Mucosa of descending colon (tissue), 3 donors: ENCODE results near the gene SLC22A16. TPM values are rescaled to one million over a fixed set of nuclear protein-coding genes. Genes with fewer than 3 reads are reported as not detected.

Experiments
- ATAC-seq: fragments of 200-7000 bp; cut with Tn5 transposase; one replicate; pipeline ENCODE4 v1.9.1; 2020; ENCODE audit warnings: mild to moderate bottlenecking, moderate library complexity
- DNase-seq, 3 donors: peaks; one replicate each; pipeline ENCODE4 v3.0.0-alpha.2; 2020
- H3K36me3 ChIP-seq: fragments of 200-600 bp; one replicate; pipeline ENCODE4 v1.8.0; 2021; ENCODE audit warnings: low read depth, mild to moderate bottlenecking
- H3K4me1 ChIP-seq: fragments of 200-600 bp; one replicate; pipeline ENCODE4 v1.8.0; 2021; ENCODE audit warnings: low read depth, mild to moderate bottlenecking
- H3K4me3 ChIP-seq: fragments of 200-600 bp; one replicate; pipeline ENCODE4 v1.8.0; 2021; ENCODE audit warnings: mild to moderate bottlenecking
- H3K9me3 ChIP-seq: fragments of 200-600 bp; one replicate; pipeline ENCODE4 v1.8.0; 2021; ENCODE audit warnings: mild to moderate bottlenecking
- CTCF ChIP-seq: fragments of 200-600 bp; IDR thresholded peaks from one replicate; pipeline ENCODE4 v1.8.0; 2022; ENCODE audit warnings: antibody characterized with exemption, mild to moderate bottlenecking
- intact Hi-C, 2 donors: fragments of 100-400 bp; cut with DNase I in 1 of 2; cut with micrococcal nuclease in 1 of 2; formaldehyde crosslinking; loops; one replicate each; pipeline versions ENCODE4 v1.11.0 to v1.11.1; 2022; cut with DNase I, micrococcal nuclease
- total RNA-seq, 3 donors: library from RNA; stranded (reverse); fragmentation: NEBNext Ultra II Directional in 2 of 3; extraction: Animal tissue kit (Norgen Biotek cat#: 25700) in 2 of 3; gene quantifications; one replicate each; pipeline versions ENCODE4 v1.2.1 to v1.2.4, GENCODE V29; 2021 to 2023
- donor health status: DM: no; HTN: no; CAD: no; lungs with moderate emphysema.
- donor health status: DM: no; HTN: no; CAD: no.
- donor health status: DM: no; HTN: yes; CAD: no.

The SLC22A16 gene
- total RNA-seq, 3 donors from 2014 or later, result 0.16 to 0.46 TPM; not detected in 1

- H3K36me3 ChIP-seq, result no peaks in the 10 kb centered on the region
Measured at GRCh38 chr6:110399219-110400071, 77.0 kb downstream of the SLC22A16 start.

GRCh38 chr6:110398778-110399177 is 77.6 kb downstream of the SLC22A16 start:
- intact Hi-C loops, result loop anchor here (10.0 kb wide), 2 partner anchors 224 to 694 kb away; partner anchors contain the start of gene WASF1 (in 2 of the 2)
- DNase-seq, result no peak
- H3K9me3 ChIP-seq, result no peaks in the 10 kb centered on the region
- no peak for ATAC-seq
- no peak for TF ChIP-seq CTCF
- H3K4me1 ChIP-seq, result no peaks in the 10 kb centered on the region
- no peak overlapping the region for H3K4me3 ChIP-seq
- no peaks in the 10 kb centered on the region for H3K36me3 ChIP-seq

More at GRCh38 chr6:110399219-110400071, 77.0 kb downstream of the SLC22A16 start:
- Histone ChIP-seq H3K9me3 (no peaks in the 10 kb centered on the region), H3K4me1 (no peaks in the 10 kb centered on the region), H3K4me3 (no peak overlapping the region)
- ATAC-seq (no peak), DNase-seq (no peak)
- intact Hi-C loops, result loop anchor here (10.0 kb wide), 2 partner anchors 225 to 695 kb away; partner anchors contain the start of gene WASF1 (in 2 of the 2)
- no peak for TF ChIP-seq CTCF

- ATAC-seq (no peak), DNase-seq (no peak)
- Histone ChIP-seq H3K4me1 (no peaks in the 10 kb centered on the region), H3K4me3 (no peak overlapping the region), H3K9me3 (no peaks in the 10 kb centered on the region), H3K36me3 (no peaks in the 10 kb centered on the region)
- intact Hi-C loops, result loop anchor here (10.0 kb wide), 2 partner anchors 220 to 690 kb away; partner anchors contain the start of gene WASF1 (in 2 of the 2)
- no peak for TF ChIP-seq CTCF
Measured at GRCh38 chr6:110395221-110395620, 81.2 kb downstream of the SLC22A16 start.

- intact Hi-C loops, result loop anchor here (10.0 kb wide), 2 partner anchors 220 to 690 kb away; partner anchors contain the start of gene WASF1 (in 2 of the 2)
- Histone ChIP-seq H3K4me3 (no peak overlapping the region), H3K36me3 (no peaks in the 10 kb centered on the region), H3K4me1 (no peaks in the 10 kb centered on the region), H3K9me3 (no peaks in the 10 kb centered on the region)
- ATAC-seq, result no peak
- TF ChIP-seq CTCF, result no peak
- no peak for DNase-seq
Measured at GRCh38 chr6:110394409-110394808, 82.0 kb downstream of the SLC22A16 start.

GRCh38 chr6:110392727-110393126 is 83.7 kb downstream of the SLC22A16 start:
- H3K36me3 ChIP-seq, result no peaks in the 10 kb centered on the region
- H3K9me3 ChIP-seq, result no peaks in the 10 kb centered on the region
- no peak for TF ChIP-seq CTCF
- intact Hi-C loops, result loop anchor here (10.0 kb wide), 2 partner anchors 218 to 688 kb away; partner anchors contain the start of gene WASF1 (in 2 of the 2)
- ATAC-seq (no peak), DNase-seq (no peak)
- no peak overlapping the region for H3K4me3 ChIP-seq
- no peaks in the 10 kb centered on the region for H3K4me1 ChIP-seq
